Measurements from ENCODE around the gene PCDH12. TPM values are rescaled to one million over a fixed set of nuclear protein-coding genes. Genes with fewer than 3 reads are reported as not detected.
A peak's percentile ranks its signal among the peaks of the same experiment; 100 is the strongest.

The PCDH12 gene
- total and polyA plus RNA-seq, 2 experiments from 2014 or later, result 0.42 to 4.5 TPM

- no peak overlapping the region for H2AFZ ChIP-seq
- TF ChIP-seq EZH2 (IDR thresholded peaks at IDR 0.05; ENCODE audit: borderline replicate concordance) (no peak), EZH2phosphoT487 (IDR thresholded peaks at IDR 0.05; ENCODE audit: low read depth, severe bottlenecking, unreplicated experiment) (no peak), CTCF (IDR thresholded peaks at IDR 0.05; ENCODE audit: poor library complexity) (no peak)
- peak; percentile 53 for DNase-seq (ENCODE audit: low spot score)
- no peaks in the 10 kb centered on the region for H3K79me2 ChIP-seq
- 76% methylated on average over 9 of the region's 9 CpGs for WGBS (ENCODE audit: low lambda C conversion rate, missing lambda C conversion rate)
- H3K27me3 ChIP-seq, result no peaks in the 10 kb centered on the region
- H3K9me3 ChIP-seq (ENCODE audit: low read depth), result no peaks in the 10 kb centered on the region
- no peaks in the 10 kb centered on the region for H3K36me3 ChIP-seq (replicated peaks; ENCODE audit: insufficient read depth, low read depth)
- H3K4me2 ChIP-seq, result no peak overlapping the region
- H4K20me1 ChIP-seq (ENCODE audit: insufficient read depth, poor library complexity, severe bottlenecking), result no peaks in the 10 kb centered on the region
- H3K9me2 ChIP-seq (replicated peaks; ENCODE audit: insufficient read depth), result no peaks in the 10 kb centered on the region
- peak overlapping the region; percentile 80 for H3K27ac ChIP-seq
- no peak overlapping the region for H3K4me3 ChIP-seq
- peaks cover 11% of the 10 kb centered on the region for H3K4me1 ChIP-seq (ENCODE audit: insufficient read depth)
Observed at GRCh38 chr5:141942185-141942857, 15.7 kb downstream of the PCDH12 start.

- H3K4me1 ChIP-seq (ENCODE audit: insufficient read depth), result peaks cover 11% of the 10 kb centered on the region
- no peaks in the 10 kb centered on the region for H3K27me3 ChIP-seq
- no peak overlapping the region for H3K4me3 ChIP-seq
- H3K27ac ChIP-seq, result peak overlapping the region; percentile 80
- TF ChIP-seq CTCF (IDR thresholded peaks at IDR 0.05; ENCODE audit: poor library complexity) (no peak), EZH2phosphoT487 (IDR thresholded peaks at IDR 0.05; ENCODE audit: low read depth, severe bottlenecking, unreplicated experiment) (no peak)
- 91% methylated on average over 6 of the region's 6 CpGs for WGBS (ENCODE audit: low lambda C conversion rate, missing lambda C conversion rate)
- no peaks in the 10 kb centered on the region for H3K79me2 ChIP-seq
- no peaks in the 10 kb centered on the region for H3K9me2 ChIP-seq (replicated peaks; ENCODE audit: insufficient read depth)
- no peaks in the 10 kb centered on the region for H3K36me3 ChIP-seq (replicated peaks; ENCODE audit: insufficient read depth, low read depth)
- H3K4me2 ChIP-seq, result no peak overlapping the region
- DNase-seq (ENCODE audit: low spot score), result no peak
- H3K9me3 ChIP-seq (ENCODE audit: low read depth), result no peaks in the 10 kb centered on the region
- H2AFZ ChIP-seq, result no peak overlapping the region
- no peaks in the 10 kb centered on the region for H4K20me1 ChIP-seq (ENCODE audit: insufficient read depth, poor library complexity, severe bottlenecking)
Observed at GRCh38 chr5:141941779-141942178, 16.2 kb downstream of the PCDH12 start.

- no peak for DNase-seq (ENCODE audit: low spot score)
- 89% methylated on average over 6 of the region's 6 CpGs for WGBS (ENCODE audit: low lambda C conversion rate, missing lambda C conversion rate)
- Histone ChIP-seq H3K36me3 (replicated peaks; ENCODE audit: insufficient read depth, low read depth) (no peaks in the 10 kb centered on the region), H3K27me3 (no peaks in the 10 kb centered on the region), H3K79me2 (no peaks in the 10 kb centered on the region), H2AFZ (no peak overlapping the region), H4K20me1 (ENCODE audit: insufficient read depth, poor library complexity, severe bottlenecking) (no peaks in the 10 kb centered on the region), H3K4me1 (ENCODE audit: insufficient read depth) (peaks cover 11% of the 10 kb centered on the region), H3K9me2 (replicated peaks; ENCODE audit: insufficient read depth) (no peaks in the 10 kb centered on the region), H3K27ac (peak overlapping the region; percentile 80), H3K4me2 (no peak overlapping the region), H3K9me3 (ENCODE audit: low read depth) (no peaks in the 10 kb centered on the region), H3K4me3 (no peak overlapping the region)
- TF ChIP-seq EZH2 (IDR thresholded peaks at IDR 0.05; ENCODE audit: borderline replicate concordance) (no peak), EZH2phosphoT487 (IDR thresholded peaks at IDR 0.05; ENCODE audit: low read depth, severe bottlenecking, unreplicated experiment) (no peak), CTCF (IDR thresholded peaks at IDR 0.05; ENCODE audit: poor library complexity) (no peak)
Observed at GRCh38 chr5:141941307-141941706, 16.7 kb downstream of the PCDH12 start.

Measured in hepatocyte (in vitro differentiated cells).